NCI-H524 treated with DMSO at 0.1 percent for 48 hours (cell line): ENCODE results near the gene MEGF6.

Experiments
- DNase-seq: peaks from one replicate; lab custom pipeline; 2025; lab: John Stamatoyannopoulos, UW

MEGF6 gene

DNA sequence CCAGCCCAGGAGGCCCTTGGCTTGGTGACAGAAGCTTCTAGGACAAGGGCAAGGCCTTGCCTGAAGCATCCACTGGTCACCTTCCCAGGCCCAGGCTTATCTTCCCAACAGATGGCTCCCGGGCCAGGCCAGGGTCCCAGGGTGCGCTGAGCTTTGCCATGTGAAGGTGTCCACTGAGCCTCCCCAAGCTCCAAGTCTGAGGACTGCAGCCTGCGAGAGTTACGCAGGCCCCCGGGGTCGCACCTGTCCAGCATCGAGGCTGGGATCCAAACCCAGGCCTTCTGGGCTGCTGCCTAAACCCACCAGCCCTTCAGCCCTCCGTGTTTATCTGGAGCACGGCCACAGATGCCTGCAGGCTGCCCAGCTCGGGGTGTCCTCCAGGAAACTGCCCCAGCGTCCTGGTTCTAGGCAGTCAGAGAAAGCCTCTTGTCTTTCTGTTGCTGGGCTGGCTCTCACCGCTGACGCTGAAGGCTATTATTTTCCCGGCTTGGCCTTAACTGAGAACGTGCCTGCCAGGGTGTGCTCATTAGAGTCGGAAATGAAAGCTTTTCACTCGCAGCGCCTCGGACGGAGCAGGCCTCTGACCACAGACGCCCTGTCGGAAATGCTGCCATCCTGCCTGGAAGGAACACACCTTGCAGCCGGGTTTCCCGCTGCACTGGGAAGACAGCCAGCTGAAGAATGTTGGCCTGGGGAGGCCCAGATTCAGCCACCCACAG lies 71.4 kb downstream of the MEGF6 start:
- DNase-seq, result no peak

- no peak for DNase-seq
Observed at GRCh38 chr1:3537359-3537758, 73.9 kb downstream of the MEGF6 start.

DNA sequence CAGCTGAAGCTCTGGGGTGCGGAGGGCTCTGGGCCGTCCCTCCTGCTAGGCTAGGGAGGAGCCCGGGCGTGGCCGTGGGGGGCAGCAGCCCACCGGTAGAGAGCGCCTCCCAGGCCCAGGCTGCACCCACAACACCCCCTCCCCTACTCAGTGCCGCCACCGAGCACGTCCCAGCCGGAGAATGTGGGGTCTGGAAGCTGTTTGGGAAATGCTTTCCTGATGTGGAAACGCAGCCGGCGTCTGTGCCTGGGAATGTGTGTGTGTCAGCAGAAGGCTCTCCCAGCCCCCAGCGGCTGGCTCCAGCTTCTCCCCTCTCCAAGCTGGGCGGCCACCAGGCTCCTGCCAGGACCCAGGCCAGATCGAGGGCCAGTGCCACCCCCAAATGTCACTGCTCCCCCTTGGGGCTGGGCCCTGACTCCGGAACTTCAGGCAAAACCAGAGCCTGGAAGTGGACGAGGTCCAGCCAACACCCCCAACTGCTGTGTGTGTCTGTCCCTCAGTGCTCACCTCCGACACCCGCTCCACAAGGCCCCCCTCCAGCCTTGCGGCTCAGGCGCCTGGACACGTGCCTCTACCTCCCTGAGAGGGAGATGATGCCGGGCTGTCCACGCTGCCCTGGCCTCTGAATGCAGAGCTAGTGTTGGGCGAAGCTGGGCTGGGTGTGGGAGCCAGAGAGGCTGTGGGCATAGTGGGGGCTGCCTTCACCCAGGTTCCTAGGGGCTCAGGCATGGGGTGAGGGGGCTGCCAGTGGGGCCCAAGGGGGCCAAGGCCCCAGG lies 74.7 kb downstream of the MEGF6 start:
- no peak for DNase-seq

DNA sequence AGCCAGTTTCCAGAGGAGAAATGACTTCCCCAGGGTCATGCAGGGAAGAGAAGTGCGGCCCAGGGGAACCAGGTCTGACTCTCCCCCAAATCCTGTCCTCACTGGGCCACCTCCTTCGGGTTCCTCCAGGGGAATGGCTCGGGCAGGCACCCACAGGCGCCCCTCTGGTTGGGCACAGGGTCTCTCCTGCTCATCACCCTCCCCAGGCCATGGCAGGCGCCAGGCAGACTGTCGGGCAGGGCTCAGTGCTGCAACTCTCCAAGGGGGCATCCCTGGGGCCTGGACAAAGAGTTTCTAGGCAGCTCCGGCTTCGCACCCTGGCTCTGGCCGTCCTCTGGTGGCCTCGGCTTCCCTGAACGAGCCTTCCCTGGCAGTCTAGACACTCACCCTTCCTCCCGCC lies 75.6 kb downstream of the MEGF6 start:
- DNase-seq, result no peak

DNA sequence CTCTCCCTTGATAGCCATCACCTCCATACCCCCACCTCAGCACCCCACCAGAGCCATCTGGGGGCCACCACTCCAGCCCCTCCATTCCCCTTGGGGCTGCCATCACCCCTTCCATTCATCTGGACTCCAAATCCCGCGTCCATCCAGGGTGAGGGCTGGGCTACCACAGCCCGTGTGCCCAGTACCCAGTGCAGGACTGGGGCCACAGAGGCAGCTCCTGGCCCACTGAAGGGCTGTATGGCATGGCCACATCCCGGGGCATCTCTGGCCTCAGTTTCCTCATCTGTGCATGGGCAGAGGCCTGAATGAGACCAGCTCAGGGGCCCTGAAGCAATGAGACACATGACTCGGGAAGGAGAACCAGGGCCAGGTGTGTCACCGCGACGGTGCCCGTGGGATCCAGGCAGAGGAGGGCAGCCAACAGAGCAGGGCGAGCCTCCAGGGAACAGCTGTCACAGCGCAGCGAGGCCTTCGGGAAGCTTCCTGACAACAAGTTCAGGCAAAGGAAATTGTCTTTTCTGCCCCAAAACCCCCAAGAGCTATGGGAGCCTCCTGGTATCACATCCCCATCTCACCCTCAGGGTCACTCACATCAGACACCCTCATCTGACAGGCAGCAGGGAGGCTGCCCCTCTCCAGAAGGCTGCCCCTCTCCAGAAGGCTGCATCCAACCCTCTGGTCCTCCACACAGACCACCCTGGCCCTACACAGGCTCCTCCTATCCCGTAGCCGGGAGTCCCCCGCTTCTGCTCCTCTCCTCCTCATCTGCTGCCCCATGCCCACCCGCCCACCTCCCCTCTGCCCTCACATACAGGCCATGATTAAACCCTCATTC lies 76.3 kb downstream of the MEGF6 start:
- no peak for DNase-seq

- DNase-seq, result no peak
Observed at GRCh38 chr1:3533067-3534048, 78.0 kb downstream of the MEGF6 start.

DNA sequence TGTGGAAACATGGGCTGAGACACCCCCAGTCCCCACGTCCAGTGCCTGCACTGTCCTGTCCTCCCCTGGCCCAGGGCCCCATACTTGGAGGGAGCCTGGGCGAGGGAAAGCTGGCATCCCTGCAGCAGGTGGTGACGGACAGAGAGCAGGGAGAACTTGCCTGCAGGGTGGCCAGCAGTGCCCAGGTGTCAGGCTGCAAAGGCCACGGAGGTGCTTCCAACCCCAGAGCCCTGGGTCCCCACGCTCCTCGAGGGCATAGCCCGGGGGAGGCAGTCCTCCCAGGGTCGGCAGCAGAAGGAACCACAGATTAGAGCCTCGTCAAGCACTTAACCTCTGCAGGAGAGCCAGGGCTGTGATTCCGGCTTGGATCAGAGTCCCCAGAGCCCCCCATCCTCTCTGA lies 79.4 kb downstream of the MEGF6 start:
- no peak for DNase-seq

GRCh38 chr1:3530926-3531818 lies 80.1 kb downstream of the MEGF6 start:
- DNase-seq, result no peak

DNA sequence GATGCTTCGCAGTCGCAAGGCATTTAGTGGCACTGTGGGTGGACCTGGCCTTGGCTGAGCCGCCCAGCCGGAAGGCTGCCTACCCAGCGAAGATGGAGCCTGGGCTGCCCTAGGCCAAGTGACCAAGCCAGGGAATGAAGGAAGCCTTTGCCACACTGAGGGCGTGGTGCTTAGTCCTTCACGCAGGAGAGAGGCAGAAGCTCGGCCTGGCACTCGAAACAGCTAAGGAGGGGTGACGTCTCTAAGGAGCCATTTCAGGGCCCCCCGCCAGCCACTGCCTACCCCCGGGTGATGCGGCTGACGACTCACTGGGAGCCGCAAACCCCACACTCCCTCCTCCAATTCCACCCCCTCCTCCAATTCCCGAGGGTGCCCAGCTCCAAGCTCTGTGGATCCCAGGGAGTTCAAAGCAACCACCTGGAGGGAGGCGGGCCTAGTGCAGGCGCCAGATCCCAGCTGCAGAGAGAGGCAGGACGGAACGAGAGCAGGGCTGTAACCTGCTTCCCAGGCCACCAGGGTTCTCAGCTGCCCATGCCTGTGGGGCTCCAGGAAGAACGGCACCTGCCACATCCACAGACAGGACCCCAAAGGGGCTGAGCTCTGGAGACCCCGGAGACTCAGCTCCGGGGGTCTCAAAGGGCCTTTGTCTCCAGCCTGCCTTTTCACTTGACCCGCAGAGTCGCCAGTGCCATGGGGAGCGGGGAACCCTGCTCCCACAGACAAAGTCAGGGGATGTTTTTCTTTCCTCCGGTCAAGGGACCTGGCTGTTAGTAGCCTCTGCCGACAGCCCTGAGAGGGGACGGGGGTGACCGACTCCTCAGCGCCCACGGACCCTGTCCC lies 81.0 kb downstream of the MEGF6 start:
- DNase-seq, result no peak

GRCh38 chr1:3529099-3529729 lies 82.1 kb downstream of the MEGF6 start:
- DNase-seq, result peak; percentile 55

- no peak for DNase-seq
Observed at GRCh38 chr1:3527774-3528173, 83.5 kb downstream of the MEGF6 start.

GRCh38 chr1:3525551-3526482 lies 85.5 kb downstream of the MEGF6 start:
- no peak for DNase-seq

GRCh38 chr1:3524556-3525203 lies 86.6 kb downstream of the MEGF6 start:
- DNase-seq, result no peak

- DNase-seq, result no peak
Observed at GRCh38 chr1:3523980-3524379, 87.3 kb downstream of the MEGF6 start.

DNA sequence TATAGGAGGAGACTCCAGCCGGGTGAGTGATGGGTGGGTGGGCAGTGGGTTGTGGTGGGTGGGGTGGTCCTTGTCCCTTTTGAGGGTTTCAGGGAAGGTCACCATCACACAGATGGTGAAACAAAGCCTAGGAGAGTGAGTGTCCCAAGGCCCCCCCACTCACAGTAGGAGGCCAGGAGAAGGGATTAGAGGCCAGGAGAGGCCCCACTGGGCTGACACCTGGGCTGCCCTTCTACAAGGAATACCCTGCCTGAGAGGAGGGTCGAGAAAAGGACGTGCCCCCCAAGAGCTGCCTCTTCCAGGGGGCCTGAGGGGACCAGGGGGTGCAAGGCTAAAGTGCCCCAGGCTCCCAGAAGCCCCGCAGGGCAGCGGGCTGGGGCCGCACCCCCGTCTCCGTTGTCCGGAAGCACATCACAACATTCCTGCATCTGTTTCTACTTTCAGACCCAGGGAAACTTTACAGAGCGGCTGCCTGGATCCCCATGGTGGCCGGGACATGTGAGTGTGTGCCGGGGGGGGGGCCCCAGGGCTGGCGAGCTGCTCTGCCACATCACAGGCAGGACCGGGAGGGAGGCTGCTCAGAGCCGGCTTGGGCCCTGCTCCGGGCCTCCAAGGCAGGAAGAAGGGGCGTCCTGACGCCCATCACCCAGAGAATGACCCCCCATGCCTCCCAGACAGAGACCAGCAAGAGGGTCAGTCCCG lies 88.6 kb downstream of the MEGF6 start:
- DNase-seq, result no peak

GRCh38 chr1:3522112-3522511 lies 89.2 kb downstream of the MEGF6 start:
- no peak for DNase-seq

DNA sequence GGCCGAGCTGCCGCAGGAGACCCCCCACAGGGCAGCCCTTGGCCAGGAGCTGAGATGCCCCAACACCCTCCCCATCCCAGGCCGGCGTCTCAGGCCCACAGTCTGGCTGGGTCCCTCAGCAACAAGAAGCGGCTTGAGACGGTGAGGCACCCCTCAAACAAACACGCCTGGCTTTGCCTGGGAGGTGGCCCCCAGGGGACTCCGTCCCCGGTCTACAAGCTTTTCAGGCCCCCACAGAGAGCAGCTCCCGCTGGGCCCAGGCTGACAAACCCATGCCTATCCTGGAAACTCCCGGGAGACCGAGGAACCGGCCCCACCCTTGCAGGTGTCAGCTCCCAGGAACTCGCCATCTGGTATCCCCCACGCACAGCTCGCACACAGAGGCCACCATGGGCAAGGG lies 89.9 kb downstream of the MEGF6 start:
- no peak for DNase-seq
